ENCODE results near the gene TASOR.

The TASOR gene

GRCh38 chr3:56682462-56683121 lies 473 bp downstream of the TASOR start:
- peak; percentile 55 to 58 (median 56) for DNase-seq (ENCODE audit: low read depth in 2 of 3, low spot score in 2 of 3)

GRCh38 chr3:56681984-56682461 lies 1.0 kb downstream of the TASOR start:
- DNase-seq (ENCODE audit: low read depth in 2 of 3, low spot score in 2 of 3) = no peak

DNA sequence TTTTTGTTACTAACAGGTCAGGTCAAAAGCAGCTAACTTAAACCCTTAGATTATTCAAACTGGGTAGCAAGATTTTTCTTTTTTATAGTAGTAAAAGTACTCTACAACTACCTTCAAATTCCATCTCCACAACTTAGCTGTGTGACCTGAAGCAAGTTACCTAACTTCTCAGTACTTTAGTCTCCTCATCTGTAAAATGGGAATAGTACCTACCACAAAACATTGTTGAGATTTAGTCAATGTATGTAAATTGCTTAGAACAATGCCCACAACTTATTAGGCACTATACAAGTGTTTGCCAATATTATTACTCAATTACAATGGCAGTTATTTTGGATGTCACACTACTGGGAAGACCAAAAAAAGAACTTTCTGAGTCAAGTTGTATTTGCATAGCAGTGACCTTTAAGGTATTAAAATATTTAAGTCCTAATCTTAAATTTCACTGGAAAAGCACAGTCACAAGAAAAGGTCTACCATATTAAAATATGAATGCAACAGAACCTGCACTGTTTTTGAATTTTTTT lies 2.9 kb downstream of the TASOR start:
- no peak for DNase-seq (ENCODE audit: low read depth in 2 of 3, low spot score in 2 of 3)

GRCh38 chr3:56677286-56677685 lies 5.8 kb downstream of the TASOR start:
- no peak for DNase-seq (ENCODE audit: low read depth in 2 of 3, low spot score in 2 of 3)

- no peak for DNase-seq (ENCODE audit: low read depth in 2 of 3, low spot score in 2 of 3)
Observed at GRCh38 chr3:56673781-56674457, 9.1 kb downstream of the TASOR start.

DNA sequence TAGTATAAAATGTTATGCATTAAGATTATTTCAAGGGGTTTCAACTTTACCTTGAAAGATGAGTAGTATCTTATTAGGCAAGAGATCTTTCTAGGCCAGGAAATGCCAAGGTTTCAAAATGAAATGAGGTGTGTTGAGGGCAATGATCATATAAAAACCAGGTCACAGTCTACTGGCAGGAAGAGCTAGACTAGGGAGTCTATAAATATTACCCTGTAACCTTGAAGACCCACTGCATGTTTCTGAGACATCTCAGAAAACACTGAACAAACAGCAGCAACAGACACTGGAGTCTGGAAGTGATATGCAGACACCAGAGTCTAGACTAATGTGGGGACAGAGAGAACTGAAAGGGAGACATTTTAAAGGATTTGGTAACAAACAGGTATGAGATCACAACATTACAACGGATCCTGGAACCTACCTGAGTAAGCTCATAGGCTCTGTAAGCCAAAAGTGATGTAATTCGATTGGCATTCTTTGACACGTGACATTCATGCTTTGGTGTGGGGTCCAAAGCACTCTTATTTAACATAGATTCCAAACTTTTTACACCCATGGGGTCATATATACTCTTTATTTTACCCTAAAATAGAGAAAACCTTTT lies 15.0 kb downstream of the TASOR start:
- no peak for DNase-seq (ENCODE audit: low read depth in 2 of 3, low spot score in 2 of 3)

GRCh38 chr3:56664823-56665222 lies 18.2 kb downstream of the TASOR start:
- no peak for DNase-seq (ENCODE audit: low read depth in 2 of 3, low spot score in 2 of 3)

- DNase-seq (ENCODE audit: low read depth in 2 of 3, low spot score in 2 of 3) = no peak
Observed at GRCh38 chr3:56655709-56656108, 27.4 kb downstream of the TASOR start.

- no peak for DNase-seq (ENCODE audit: low read depth in 2 of 3, low spot score in 2 of 3)
Observed at GRCh38 chr3:56654460-56654859, 28.6 kb downstream of the TASOR start.

DNA sequence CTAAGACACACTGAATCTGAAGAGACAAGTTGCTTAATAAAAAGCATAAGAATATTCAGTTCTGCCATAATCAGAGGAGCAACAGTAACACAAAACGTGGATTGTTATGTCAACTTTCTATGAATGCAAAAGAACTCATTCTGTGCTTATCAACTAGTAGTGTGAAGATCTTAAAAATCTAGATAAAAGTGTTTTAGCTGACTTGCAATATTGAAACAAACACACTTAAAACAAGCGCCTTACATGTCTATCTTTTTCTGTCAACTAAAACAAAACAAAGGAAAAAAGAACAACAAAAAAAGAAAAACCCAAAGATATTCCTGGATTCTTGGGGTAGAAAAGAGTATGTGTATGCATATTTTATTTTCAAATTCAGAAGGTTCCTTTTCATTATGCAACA lies 37.7 kb downstream of the TASOR start:
- no peak for DNase-seq (ENCODE audit: low read depth in 2 of 3, low spot score in 2 of 3)

DNA sequence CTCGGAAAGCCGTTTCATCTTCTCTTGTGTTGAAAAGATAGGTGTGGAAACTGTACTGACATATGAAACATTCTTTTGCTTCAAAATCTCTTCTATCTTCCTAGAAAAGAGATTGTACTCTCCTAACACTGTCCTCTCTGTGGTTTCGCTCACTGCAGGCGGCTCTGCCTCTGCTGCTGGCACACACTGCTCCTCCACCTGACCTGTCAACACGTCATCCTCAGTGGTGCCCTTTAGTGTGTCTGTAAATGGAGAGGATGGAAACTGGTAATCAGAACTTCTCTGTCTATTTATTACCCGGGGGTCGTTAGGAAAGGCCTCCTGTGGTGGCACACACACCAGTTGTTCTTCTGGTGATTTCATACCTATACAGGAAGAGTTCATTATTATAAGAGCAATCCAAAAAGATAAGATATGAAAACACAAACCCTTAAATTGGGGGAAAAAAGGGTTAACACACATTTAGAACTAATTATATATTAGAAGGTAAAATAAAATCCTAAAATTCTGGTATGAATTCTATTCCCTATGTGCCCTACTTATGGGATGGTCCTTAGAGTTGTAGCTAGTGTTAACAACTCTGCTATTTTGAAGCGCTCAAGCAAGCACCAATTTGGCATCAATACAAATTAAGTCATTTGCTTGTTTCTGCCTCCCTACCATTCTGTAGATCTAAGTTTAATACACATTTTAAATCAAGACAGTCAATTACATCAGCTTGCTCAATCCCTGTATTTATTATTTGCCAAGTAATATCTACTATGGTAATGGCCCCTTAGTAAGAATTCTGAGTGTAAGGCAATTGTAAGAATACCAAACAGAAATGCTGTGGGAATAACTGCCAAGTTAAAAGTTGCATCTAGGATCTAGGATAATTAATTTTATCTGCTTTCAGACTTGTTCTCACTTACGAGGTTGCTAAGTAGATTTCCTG lies 49.2 kb downstream of the TASOR start:
- no peak for DNase-seq (ENCODE audit: low read depth in 2 of 3, low spot score in 2 of 3)
